ENCODE data around the gene TRPC4. TPM values are rescaled to one million over a fixed set of nuclear protein-coding genes. Genes with fewer than 3 reads are reported as not detected.

The TRPC4 gene
- total RNA-seq, 6 experiments from 2014 or later: 0.07 to 0.74 (median 0.46) TPM; not detected in 2

DNA sequence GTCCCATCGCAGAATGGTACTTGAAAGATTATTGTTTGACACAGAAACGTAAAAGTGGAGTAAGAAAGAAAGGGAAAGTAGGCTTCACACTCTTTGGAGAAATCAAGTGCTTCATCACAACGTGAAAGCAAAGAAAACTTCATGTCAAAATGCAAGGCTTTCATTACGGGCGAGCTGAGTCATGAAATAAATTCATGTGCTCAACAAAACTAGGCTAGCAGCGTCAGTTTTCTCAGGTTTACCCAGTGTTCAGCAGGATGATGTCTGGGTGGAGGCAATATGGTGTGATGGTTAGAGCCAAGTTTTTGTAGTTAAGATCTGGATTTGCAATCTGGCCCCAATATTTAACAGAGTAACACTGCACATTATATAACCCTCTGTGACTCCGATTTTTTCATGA is 128.0 kb downstream of the TRPC4 start:
- Histone ChIP-seq H3K36me3 (no peaks in the 10 kb centered on the region), H3K9me3 (no peaks in the 10 kb centered on the region), H3K27ac (no peak overlapping the region), H3K27me3 (no peaks in the 10 kb centered on the region), H3K4me1 (no peaks in the 10 kb centered on the region), H3K4me3 (no peak overlapping the region)
- DNase-seq (no peak), ATAC-seq (no peak)
- 39% methylated on average over 7 of the region's 7 CpGs for WGBS (ENCODE audit: insufficient coverage, low coverage, low lambda C conversion rate, missing lambda C conversion rate)
- intact Hi-C loops (cut with DNase I): no loop called here
- TF ChIP-seq POLR2A (IDR thresholded peaks at IDR 0.05): no peak
- TF ChIP-seq, protein P1, sequence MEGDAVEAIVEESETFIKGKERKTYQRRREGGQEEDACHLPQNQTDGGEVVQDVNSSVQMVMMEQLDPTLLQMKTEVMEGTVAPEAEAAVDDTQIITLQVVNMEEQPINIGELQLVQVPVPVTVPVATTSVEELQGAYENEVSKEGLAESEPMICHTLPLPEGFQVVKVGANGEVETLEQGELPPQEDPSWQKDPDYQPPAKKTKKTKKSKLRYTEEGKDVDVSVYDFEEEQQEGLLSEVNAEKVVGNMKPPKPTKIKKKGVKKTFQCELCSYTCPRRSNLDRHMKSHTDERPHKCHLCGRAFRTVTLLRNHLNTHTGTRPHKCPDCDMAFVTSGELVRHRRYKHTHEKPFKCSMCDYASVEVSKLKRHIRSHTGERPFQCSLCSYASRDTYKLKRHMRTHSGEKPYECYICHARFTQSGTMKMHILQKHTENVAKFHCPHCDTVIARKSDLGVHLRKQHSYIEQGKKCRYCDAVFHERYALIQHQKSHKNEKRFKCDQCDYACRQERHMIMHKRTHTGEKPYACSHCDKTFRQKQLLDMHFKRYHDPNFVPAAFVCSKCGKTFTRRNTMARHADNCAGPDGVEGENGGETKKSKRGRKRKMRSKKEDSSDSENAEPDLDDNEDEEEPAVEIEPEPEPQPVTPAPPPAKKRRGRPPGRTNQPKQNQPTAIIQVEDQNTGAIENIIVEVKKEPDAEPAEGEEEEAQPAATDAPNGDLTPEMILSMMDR (IDR thresholded peaks at IDR 0.05): no peak

DNA sequence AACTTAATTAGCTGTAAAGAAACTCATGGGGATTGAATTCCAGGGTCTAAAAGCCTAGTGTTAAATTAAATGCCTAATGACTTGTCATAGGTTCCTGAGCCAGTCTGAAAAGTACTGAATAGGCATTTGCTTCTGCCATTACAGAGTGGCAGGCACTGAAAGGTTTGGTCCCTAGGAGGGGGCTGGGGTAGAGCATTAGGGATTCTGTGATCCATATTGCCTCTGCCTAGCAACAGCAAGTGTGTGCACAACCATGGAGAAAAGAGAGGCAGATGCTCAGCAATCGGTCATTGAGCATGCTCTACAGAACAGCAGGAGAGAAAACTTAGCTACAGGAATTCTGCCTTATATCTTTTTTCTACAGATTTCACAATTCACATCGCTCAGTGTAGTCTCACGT is 133.5 kb downstream of the TRPC4 start:
- WGBS (ENCODE audit: insufficient coverage, low coverage, low lambda C conversion rate, missing lambda C conversion rate): 78% methylated on average over 3 of the region's 3 CpGs
- H3K9me3 ChIP-seq: no peaks in the 10 kb centered on the region
- H3K4me3 ChIP-seq: no peak overlapping the region
- TF ChIP-seq, protein P1 (IDR thresholded peaks at IDR 0.05): no peak
- TF ChIP-seq POLR2A (IDR thresholded peaks at IDR 0.05): no peak
- H3K4me1 ChIP-seq: no peaks in the 10 kb centered on the region
- H3K36me3 ChIP-seq: no peaks in the 10 kb centered on the region
- no peaks in the 10 kb centered on the region for H3K27me3 ChIP-seq
- intact Hi-C loops (cut with DNase I): no loop called here
- H3K27ac ChIP-seq: no peak overlapping the region
- DNase-seq (no peak), ATAC-seq (no peak)

DNA sequence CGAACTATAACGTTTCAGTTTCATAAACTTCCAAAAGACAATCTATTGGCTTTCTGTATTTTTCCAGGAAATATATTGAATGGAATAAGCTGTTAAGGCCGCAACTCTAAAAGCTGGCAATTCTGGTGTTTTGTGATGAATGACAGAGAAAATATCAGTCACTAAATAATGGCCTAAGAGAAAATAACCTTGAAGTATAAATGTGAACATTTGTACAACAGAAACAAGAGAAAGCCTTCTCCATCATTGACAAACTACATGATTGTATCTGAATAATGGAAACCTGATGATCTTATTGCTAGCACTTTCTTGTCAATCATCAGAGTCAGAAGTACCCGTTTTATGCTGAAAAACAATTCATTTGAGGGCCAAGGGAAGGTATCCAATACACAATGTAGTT is 134.3 kb downstream of the TRPC4 start:
- H3K9me3 ChIP-seq: no peaks in the 10 kb centered on the region
- no peaks in the 10 kb centered on the region for H3K36me3 ChIP-seq
- no peak overlapping the region for H3K4me3 ChIP-seq
- no peak for ATAC-seq
- no peak for DNase-seq
- intact Hi-C loops (cut with DNase I): no loop called here
- TF ChIP-seq, protein P1 (IDR thresholded peaks at IDR 0.05): no peak
- no peak for TF ChIP-seq POLR2A (IDR thresholded peaks at IDR 0.05)
- WGBS (ENCODE audit: insufficient coverage, low coverage, low lambda C conversion rate, missing lambda C conversion rate): 50% methylated on average over 4 of the region's 4 CpGs
- no peaks in the 10 kb centered on the region for H3K4me1 ChIP-seq
- no peak overlapping the region for H3K27ac ChIP-seq
- H3K27me3 ChIP-seq: no peaks in the 10 kb centered on the region

DNA sequence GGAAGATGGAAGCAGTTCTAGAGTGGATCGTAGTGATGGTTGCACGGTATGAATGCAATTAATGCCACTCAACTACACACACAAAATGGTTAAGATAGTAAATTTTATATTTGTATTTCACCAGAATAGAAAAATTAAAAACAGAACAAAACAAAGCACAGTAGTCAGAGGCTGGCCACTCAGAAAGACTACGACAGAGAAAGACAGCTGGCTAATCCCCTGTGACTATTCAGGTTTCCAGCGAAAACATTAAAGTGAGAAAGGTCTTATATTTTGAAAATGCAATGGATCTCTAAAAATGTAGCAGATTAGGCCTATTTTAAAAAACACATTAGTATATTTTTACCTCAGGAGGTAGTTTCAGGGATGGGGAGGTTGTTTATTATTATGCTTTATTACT is 139.7 kb downstream of the TRPC4 start:
- H3K4me3 ChIP-seq: no peak overlapping the region
- WGBS (ENCODE audit: insufficient coverage, low coverage, low lambda C conversion rate, missing lambda C conversion rate): 90% methylated on average over 4 of the region's 4 CpGs
- DNase-seq: no peak
- no peaks in the 10 kb centered on the region for H3K27me3 ChIP-seq
- ATAC-seq: no peak
- H3K9me3 ChIP-seq: no peaks in the 10 kb centered on the region
- no peak for TF ChIP-seq POLR2A (IDR thresholded peaks at IDR 0.05)
- TF ChIP-seq, protein P1 (IDR thresholded peaks at IDR 0.05): no peak
- H3K27ac ChIP-seq: no peak overlapping the region
- H3K36me3 ChIP-seq: no peaks in the 10 kb centered on the region
- no peaks in the 10 kb centered on the region for H3K4me1 ChIP-seq
- intact Hi-C loops (cut with DNase I): no loop called here
